Adipose tissue (tissue), 3 donors: ENCODE data around the gene HBS1L. TPM values are rescaled to one million over a fixed set of nuclear protein-coding genes. Genes with fewer than 3 reads are reported as not detected.

ENCODE experiments used
- H3K27ac ChIP-seq: one replicate; pipeline ENCODE4 v1.5.1; 2013; ENCODE audit warnings: low read depth, low read length
- WGBS, 3 donors: extraction: QIAGEN DNeasy Blood & Tissue Kit; methylation state at CpG; one replicate each; pipeline ENCODE4 v1.1.7; 2013; 5-methylcytosine and 5-hydroxymethylcytosine counted together
- polyA plus RNA-seq, 3 donors: library from polyadenylated mRNA; stranded (reverse); fragments of 200-250 nt; gene quantifications; one replicate each; pipeline ENCODE4 v1.2.3, GENCODE V29; 2013
- donor health status: healthy with polysubstance abuse.
- donor health status: Bipolar disorder and iron deficiency.
- donor health status: healthy.

HBS1L gene
- polyA plus RNA-seq: 10 to 100 TPM; 26.3 to 33.2 (median 30.3) TPM

DNA sequence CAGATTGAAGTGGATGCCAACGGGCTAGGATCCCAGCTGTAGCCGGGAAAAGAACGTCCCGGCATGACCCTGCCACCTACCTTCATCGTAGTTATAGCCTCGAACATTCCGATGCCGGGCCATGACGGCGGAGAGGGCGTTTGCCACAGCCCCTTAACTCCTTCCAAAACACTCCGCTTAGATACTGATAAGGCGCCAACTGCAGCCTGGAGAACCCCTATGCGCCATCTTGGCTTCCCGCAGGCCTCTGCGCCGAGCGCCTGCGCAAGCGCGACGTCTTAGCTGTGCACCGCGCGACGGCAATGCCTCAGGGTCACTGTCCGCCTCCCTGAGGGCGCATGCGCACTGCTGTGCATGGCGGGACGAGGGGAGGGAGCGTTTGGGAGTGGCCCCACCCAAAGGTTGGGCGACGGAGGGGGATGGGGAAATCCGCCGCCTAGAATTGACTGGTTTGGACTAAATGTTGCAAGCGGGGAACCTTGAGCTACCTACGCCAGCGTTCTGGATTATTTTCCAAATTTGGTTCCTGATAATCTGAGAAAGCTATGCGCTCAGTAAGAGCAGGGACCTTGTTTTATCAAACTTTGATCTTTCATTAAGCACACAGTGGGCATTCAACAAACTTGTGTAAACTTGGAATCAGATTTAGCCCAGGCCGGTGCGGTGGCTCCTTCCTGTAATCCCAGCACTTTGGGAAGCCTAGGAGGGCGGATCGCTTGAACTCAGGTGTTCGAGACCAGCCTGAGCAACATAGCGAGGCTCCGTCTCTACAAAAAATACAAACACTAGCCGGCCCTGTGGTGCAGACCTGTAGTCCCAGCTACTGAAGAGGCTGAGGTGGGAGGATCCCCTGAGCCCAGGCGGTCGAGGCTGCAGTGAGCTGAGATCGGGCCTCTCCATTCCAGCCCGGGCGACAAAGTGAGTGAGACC lies at the start of gene HBS1L:
Gene HBS1L (minus strand): TSS at position 254 of the 930 bp plus-strand sequence. CDS start 131 bp downstream, at position 123.
- WGBS, 3 donors: 7 to 11% (median 9%) methylated on average over 53 of the region's 53 CpGs
- H3K27ac ChIP-seq: peak within 1 kb of the TSS; percentile 45

DNA sequence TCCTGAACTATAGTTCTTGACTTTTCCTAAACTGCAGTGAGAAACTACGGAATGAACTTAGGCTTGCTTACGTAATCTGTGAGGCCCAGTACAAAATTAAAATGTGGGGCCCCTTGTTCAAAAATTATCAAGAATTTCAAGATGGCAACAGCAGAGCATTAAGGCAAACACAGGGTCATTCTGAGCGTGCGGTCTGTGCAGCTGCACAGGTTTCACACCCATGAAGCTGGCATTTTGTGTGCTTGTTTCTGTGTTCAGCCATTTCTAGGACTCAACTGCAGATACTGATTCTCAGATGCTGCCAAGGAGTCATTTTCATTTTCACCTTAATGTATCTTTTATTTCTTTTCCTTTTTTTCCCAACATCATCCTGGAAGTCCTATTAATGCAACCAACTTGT lies 49.6 kb upstream of the HBS1L start:
- WGBS, 3 donors: 80 to 89% (median 87%) methylated on average over 4 of the region's 4 CpGs
- no peak overlapping the region for H3K27ac ChIP-seq

DNA sequence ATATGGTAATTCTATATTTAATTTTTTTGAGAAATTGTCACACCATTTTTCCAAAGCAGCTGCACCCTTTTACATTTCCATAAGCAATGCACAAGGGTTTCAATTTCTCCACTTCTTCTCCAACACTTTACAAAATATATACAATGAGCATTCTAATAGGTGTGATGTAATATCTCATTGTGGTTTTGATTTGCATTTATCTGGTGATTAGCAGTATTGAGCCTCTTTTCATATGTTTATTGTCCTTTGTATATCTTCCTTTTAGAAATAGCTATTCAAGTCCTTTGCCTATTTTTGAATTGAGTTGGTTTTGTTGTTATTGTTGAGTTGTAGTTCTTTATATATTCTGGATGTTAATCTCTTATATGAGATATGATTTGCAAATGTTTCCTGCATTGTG lies 47.6 kb upstream of the HBS1L start:
- no peak overlapping the region for H3K27ac ChIP-seq

DNA sequence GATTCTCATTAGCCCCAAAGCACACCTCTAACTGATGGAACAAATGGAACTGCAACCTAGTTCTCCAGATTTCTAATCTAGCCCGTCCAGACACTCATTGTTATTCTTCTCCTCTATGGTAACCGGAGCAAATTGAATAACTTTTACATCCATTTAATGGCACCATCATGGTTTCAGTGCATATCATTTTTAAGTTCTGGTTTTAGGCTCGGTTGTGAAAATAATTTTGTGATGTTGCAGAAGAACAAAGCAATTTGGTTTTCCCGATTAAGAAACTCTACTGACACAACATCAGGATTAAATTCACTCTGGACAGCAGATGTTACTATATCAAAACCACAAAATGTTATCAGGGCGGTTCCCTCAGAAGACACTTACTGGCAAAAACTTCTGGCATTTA lies 42.5 kb upstream of the HBS1L start:
- H3K27ac ChIP-seq: no peak overlapping the region
- 53 to 80% (median 58%) methylated on average over 5 of the region's 5 CpGs for WGBS, 3 donors

DNA sequence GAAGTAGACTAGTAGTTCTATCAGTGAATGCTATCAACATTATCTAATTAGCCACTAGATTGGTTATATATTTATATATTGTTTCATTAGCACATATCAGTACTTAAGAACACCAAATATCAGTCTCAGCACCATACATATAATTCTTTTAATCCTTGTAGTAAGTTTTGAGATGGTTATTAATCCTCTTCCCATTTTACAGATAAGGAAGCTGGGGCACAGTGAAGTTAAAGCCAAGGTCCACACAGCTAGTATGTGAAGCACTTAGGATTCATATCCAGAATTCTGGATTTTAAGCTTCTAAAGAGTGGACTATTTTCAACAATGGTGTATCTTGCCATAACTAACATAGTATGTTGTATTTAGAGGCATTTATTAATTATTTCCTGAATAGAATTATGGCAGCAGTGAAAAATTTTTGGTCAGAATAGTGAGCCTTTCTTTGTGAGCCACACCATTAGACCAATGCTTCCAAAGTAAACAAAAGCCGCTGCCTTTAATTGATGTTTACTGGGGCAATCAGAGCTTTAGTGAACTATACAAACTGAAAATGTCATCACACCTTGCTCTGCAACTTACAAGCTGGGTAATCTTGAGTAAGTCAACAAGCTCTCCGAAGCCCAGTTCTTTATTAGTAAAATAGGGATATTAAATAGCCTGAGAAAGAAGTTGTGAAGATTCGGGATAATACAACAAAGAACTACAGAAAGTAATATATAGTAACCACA lies 41.9 kb upstream of the HBS1L start:
- WGBS, 3 donors: 43 to 85% (median 78%) methylated on average over 3 of the region's 3 CpGs

DNA sequence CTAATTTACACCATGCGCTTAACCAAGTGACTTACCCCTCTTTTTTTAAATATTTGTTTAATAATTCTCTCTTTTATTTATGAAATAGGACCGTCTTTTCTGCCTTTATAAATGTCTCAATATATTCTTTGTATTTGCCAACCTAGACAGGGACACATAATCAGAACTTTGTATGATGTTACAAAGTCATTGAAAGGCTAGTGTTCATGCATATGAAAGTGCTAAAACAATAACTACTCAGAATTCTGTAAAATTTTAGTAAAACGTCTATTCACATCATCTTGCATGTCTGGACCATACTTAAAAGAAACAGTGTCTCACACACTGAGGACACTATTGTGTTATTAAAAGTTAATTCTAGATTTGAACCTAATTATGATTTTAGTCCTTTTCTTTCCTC lies 41.1 kb upstream of the HBS1L start:
- H3K27ac ChIP-seq: no peak overlapping the region
- WGBS, 3 donors: 75 to 85% (median 81%) methylated on average over 3 of the region's 3 CpGs

More for the DNA sequence above, 41.9 kb upstream of the HBS1L start:
- H3K27ac ChIP-seq: no peak overlapping the region

DNA sequence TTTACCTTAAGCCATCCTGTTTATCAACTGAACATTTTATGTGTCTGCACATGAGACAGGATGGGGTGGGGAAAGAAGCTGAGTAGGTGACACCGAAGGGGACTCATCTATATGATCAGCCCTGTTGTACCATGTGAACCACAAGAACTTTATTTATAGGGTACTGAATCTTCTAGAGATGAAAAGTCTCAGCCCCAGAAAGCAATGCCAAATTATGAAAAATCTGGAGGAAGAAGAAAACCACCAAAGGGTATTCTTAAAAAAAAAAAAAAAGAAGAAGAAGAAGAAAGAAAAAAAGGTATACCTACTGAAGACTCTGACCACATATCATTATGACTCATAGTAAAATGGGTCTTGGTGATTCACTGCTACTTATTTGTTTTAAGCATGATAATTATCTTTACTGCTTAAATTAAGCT lies 39.8 kb upstream of the HBS1L start:
- no peak overlapping the region for H3K27ac ChIP-seq
- 47 to 85% (median 73%) methylated on average over 1 of the region's 1 CpG for WGBS, 3 donors

DNA sequence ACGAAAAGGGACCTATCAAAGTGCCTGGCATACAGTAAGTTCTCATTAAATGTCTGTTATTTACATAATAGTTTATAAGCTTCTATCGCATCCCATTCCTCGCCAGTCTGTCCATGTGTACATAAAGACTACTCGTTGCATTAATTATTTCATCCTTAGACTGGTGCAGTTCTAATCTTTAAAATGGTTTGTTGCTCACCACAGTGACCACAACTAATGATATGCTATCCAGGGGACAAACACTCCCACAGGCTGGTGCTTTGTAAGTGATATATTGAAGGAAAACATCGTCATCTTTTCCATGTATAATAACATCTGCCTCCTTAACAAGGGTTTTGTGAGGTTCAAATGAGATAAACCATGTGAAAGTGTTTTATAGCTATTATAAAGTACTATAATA lies 39.0 kb upstream of the HBS1L start:
- WGBS, 3 donors: 60 to 92% (median 77%) methylated on average over 5 of the region's 5 CpGs
- no peak overlapping the region for H3K27ac ChIP-seq

DNA sequence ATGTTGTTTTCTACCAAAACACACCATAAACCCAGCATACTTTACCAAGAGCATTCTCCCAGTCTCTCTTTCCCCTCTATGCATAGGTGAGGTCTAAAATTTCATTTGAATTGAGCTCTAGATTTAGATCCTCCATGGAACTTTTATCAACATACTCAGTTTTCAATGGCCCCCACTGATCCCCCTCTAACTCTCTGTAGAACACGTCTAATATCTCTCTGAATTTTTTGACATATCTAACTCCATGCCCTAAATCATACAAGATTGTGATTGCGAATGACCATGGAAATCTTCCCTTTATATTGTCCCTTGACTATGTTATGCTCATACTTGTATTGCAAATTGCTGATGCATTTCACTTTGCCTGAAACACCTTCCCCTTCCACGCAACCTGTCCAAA lies 38.1 kb upstream of the HBS1L start:
- no peak overlapping the region for H3K27ac ChIP-seq
- 90 to 96% (median 93%) methylated on average over 3 of the region's 3 CpGs for WGBS, 3 donors

DNA sequence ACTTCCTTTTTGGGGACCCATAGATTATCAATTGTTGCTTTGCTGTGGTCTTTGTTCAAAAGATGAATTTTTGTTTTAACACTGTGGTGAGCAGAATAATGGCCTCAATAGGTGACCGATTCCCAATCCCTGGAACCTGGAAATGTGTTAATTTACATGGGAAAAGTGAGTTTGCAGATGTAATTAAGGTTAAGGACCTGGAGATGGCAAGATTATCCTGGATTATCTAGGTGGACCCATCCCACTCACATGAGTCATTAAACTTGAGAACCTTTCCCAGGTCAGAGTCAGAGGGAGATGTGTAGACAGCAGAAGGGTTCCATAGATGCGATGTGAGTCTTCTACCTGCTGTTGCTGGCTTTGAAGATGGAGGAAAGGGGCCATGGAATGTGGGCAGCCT lies 36.2 kb upstream of the HBS1L start:
- no peak overlapping the region for H3K27ac ChIP-seq
- WGBS, 3 donors: 93 to 98% (median 94%) methylated on average over 2 of the region's 2 CpGs

DNA sequence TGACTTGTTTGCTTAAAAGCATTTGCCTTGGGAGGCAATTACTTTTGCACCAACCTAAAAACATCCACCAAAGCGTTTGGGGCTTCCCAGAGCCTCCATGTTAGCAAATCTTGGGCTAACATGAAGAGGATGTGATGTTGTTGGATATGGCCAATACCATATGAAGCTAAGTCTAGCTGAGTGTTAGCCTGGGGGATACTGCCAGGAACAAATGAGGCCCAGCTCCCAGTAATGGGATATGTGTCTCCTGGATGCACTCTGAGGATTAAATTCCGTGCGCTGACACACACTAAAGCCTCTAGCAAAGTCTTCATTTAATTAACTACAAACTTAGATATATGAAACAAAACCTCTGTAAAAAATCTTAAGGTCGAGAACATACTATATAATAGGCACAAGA lies 35.3 kb upstream of the HBS1L start:
- WGBS, 3 donors: 91 to 93% (median 92%) methylated on average over 4 of the region's 4 CpGs
- H3K27ac ChIP-seq: no peak overlapping the region

DNA sequence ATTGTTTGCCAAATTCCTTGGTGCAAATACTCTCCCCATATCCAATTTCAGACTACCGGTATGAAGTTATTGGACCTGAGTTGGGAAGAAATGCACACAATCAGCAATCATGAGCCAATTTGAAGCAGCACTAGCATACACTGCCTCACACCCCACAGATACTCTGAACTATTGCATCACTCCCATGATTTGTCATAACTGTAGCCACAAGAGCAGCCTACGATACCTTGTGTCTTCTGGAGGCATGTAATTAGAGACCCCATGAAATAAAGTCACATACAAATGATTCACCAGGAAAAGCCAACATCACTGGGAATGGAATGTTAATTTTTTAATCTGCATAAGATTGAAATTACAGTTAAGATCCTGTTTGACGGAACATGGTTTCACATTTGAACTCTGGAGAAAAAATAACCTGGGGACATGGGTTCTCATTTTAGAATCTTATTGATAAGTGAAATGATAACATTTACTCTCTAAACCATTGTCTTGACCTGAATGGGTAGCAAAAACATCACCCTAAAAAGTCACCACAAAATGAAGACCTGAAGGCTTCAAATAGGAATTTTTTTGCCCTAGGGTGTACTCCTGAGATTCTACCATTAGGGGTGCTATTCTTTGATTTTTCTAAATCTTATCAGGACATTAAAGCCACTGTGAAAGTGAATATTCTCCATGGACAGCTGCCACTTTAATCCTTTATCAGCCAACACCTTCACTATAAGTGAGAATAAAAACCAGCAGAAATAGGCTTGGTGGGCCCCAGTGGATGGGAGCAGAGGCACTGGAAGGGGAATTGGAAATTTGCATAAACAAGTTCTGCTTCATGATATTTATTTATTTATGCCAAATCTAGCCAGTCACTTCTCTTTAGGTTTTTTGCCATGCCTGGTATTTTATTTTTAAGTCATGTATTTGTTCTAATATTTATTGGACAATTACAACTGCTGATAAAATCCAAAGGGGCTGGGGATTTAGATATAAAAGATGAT lies 34.5 kb upstream of the HBS1L start:
- WGBS, 3 donors: 49 to 67% (median 65%) methylated on average over 3 of the region's 3 CpGs
- no peak overlapping the region for H3K27ac ChIP-seq

DNA sequence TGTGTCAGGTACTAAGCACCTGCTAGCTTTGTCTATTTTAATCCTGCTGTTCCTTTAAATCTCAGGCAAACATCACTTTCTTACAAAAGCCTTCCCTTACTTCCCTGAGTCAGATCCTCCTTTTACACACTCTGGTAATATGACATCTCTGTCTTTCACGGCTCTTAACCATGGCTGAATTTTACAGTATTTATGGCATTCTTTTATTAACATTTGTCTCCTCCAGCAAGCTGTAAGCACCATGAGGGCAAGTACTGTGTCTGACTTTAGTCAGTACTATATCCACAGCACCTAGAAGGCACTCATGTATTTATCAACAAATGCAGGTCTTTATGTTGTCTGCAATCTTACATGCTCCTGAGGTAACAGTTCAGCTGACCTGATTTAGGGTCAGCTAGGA lies 33.7 kb upstream of the HBS1L start:
- WGBS, 3 donors: 45 to 78% (median 55%) methylated on average over 1 of the region's 1 CpG
- no peak overlapping the region for H3K27ac ChIP-seq

DNA sequence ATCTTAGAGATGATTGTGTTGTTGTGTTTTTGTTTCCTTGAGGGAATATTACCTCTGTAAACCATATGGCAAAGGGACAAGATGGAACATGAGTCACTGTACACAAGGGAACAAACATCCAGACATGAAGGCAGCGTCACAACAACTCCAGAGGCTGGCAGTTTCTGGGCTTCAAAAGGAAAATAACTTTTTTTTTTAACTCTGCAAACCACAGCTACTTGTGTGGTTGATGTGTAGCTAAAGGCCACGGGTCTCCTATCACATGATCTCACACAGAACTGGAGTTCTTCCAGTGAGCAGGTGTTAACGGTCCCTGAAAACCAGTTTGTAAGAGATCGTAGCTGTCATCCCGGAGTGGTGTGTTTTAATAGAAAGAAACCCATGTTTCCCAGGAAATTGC lies 33.2 kb upstream of the HBS1L start:
- WGBS, 3 donors: 26 to 53% (median 40%) methylated on average over 5 of the region's 5 CpGs
- H3K27ac ChIP-seq: no peak overlapping the region

DNA sequence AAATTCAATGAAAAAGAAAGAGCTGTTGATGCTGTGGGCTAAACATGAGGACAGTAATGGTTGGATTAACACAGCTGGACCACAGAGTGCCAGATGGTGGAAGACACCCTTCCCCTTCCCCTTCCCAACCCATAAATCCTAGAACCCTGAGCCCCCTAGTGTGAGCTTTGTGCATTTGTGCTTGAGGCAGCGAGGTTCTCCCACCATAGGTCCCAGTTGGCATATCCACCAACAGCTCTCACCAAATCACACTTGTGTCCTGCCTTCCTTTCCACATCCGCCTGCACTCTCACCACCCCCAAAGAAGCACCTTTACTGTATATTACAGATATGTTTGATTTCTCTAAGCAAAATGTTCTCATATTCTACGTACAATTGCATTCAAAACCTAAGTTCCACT lies 32.8 kb upstream of the HBS1L start:
- H3K27ac ChIP-seq: no peak overlapping the region
- 67 to 84% (median 77%) methylated on average over 3 of the region's 3 CpGs for WGBS, 3 donors

DNA sequence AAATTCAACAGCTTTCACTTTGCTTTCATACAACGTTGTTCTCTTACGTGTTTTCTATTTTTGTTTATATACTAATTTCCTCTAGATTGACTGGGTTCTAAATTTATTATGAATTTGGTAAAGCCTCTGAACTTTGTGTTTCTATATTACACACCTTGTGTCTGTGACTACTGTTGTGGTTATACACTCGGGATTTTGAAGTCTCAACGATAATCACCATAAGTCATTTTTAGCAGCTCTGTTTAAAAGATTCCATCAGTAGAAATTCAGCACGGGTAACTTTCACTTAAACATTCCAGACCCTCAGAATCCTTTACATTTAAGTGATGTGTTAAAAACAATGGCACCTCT lies 31.8 kb upstream of the HBS1L start:
- WGBS, 3 donors: 32 to 53% (median 41%) methylated on average over 5 of the region's 5 CpGs
- H3K27ac ChIP-seq: no peak overlapping the region

DNA sequence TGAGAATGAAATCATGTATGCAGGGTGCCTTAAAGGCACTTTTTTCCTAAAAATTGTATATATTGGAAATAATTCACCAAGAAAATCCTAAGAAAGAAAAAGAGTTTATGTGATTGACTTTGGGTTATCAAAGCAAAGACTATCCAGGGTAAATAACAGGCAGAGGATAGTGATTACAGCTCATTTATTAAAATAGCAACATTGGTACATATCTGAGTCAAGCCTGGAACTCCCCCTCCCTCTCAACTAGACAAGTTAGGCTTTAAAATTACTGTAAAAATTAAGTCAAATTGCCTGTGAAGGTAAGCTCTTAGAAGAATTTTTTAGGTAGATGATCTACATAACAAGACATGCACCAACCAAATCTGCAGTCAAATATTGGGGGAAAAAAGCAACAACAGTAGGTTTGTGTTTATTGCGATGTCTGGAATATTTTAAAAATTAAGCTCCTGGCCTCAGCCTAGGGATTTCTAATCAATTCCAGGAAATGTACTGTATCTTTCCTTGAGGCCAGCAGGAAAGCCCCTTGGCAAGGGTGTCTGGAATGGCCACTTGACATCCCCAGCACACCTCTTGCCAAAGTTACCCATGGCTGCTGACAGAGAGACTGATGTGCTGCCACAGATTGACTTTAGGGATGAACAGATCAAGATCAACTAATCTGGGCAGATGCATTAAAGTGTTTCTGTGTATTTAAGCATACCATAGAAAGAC lies 31.2 kb upstream of the HBS1L start:
- 76 to 90% (median 79%) methylated on average over 1 of the region's 1 CpG for WGBS, 3 donors
- no peak overlapping the region for H3K27ac ChIP-seq

DNA sequence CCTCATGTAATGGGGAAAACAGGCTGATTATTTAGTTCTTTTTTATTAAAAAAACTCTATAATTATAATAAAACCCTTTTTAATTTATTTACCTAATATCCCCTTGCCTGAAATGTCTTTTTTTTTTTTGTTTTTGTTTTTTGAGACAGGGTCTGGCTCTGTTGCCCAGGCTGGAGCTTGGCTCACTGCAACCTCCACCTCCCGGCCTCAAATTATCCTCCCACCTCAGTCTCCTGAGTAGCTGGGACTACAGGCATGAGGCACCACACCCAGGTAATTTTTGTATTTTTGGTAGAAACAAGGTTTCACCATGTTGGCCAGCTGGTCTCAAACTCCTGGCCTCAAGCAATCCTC lies 30.3 kb upstream of the HBS1L start:
- 90 to 98% (median 97%) methylated on average over 1 of the region's 1 CpG for WGBS, 3 donors
- H3K27ac ChIP-seq: no peak overlapping the region
